ENCODE results near the gene LSM2.

DNA sequence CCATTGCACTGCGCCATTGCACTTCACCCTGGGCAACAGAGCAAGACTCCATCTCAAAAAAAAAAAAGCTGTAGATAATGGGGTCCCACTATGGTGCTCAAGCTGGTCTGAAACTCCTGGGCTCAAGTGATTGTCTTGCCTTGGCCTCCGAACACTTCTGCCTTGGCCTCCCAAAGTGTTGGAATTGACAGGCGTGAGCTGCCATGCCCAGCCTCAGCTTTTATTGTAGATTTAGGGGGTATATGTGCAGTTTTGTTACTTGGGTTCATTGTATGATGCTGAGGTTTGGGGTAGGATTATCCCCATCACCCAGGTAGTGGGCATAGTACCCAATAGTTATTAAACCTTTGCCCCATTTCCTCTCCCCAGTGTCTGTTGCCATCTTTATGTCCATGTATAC lies 32.2 kb upstream of the LSM2 start:
- TF ChIP-seq CTCF (IDR thresholded peaks at IDR 0.05 in 4 of 5, conservative IDR thresholded peaks at IDR 0.05 in 1 of 5) = no peak
- TF ChIP-seq POLR2A (IDR thresholded peaks at IDR 0.05) = no peak

Measured in gastrocnemius medialis (tissue), 4 donors.